Measurements from ENCODE around the gene UBR1.
"Not testable (repeated sequence)": the region's sequence is repeated elsewhere in the genome, so short reads cannot be mapped to it uniquely, and the experiment has no call there.

Gene UBR1

GRCh38 chr15:42974202-42974862 is 131.5 kb downstream of the UBR1 start:
- TF ChIP-seq CTCF (conservative IDR thresholded peaks at IDR 0.05; ENCODE audit: low read depth, low read length) = no peak
- H3K4me3 ChIP-seq (ENCODE audit: low read depth, low read length) = no peak overlapping the region
- DNase-seq (ENCODE audit: low read depth) = no peak

GRCh38 chr15:42973114-42973513 is 132.7 kb downstream of the UBR1 start:
- H3K4me3 ChIP-seq (ENCODE audit: low read depth, low read length) = no peak overlapping the region
- no peak for DNase-seq (ENCODE audit: low read depth)
- no peak for TF ChIP-seq CTCF (conservative IDR thresholded peaks at IDR 0.05; ENCODE audit: low read depth, low read length)

GRCh38 chr15:42971830-42972229 is 134.0 kb downstream of the UBR1 start:
- no peak for TF ChIP-seq CTCF (conservative IDR thresholded peaks at IDR 0.05; ENCODE audit: low read depth, low read length)
- no peak for DNase-seq (ENCODE audit: low read depth)

GRCh38 chr15:42964476-42964875 is 141.4 kb downstream of the UBR1 start:
- no peak for TF ChIP-seq CTCF (conservative IDR thresholded peaks at IDR 0.05; ENCODE audit: low read depth, low read length)

More at GRCh38 chr15:42971830-42972229, 134.0 kb downstream of the UBR1 start:
- H3K4me3 ChIP-seq (ENCODE audit: low read depth, low read length) = no peak overlapping the region

GRCh38 chr15:42955518-42955917 is 150.3 kb downstream of the UBR1 start:
- no peak for TF ChIP-seq CTCF (conservative IDR thresholded peaks at IDR 0.05; ENCODE audit: low read depth, low read length)
- DNase-seq (ENCODE audit: low read depth) = peak; percentile 70
- no peak overlapping the region for H3K4me3 ChIP-seq (ENCODE audit: low read depth, low read length)

More at GRCh38 chr15:42964476-42964875, 141.4 kb downstream of the UBR1 start:
- DNase-seq (ENCODE audit: low read depth) = no peak
- no peak overlapping the region for H3K4me3 ChIP-seq (ENCODE audit: low read depth, low read length)

- TF ChIP-seq CTCF (conservative IDR thresholded peaks at IDR 0.05; ENCODE audit: low read depth, low read length) = no peak
- no peak overlapping the region for H3K4me3 ChIP-seq (ENCODE audit: low read depth, low read length)
- no peak for DNase-seq (ENCODE audit: low read depth)
Observed at GRCh38 chr15:42954291-42954690, 151.5 kb downstream of the UBR1 start.

GRCh38 chr15:42948898-42949297 is 156.9 kb downstream of the UBR1 start:
- not testable (repeated sequence) for DNase-seq (ENCODE audit: low read depth); H3K4me3 ChIP-seq (ENCODE audit: low read depth, low read length)

All from choroid plexus epithelial cell (primary cell).